HG03469 (cell line): Measurements from ENCODE around the gene SLC34A2.
"Not testable (repeated sequence)": the region's sequence is repeated elsewhere in the genome, so short reads cannot be mapped to it uniquely, and the experiment has no call there.

Experiments used
- ATAC-seq: cut with Tn5 transposase; IDR thresholded peaks from one replicate; pipeline ENCODE4 v1.9.1; 2021; ENCODE audit warnings: mild to moderate bottlenecking, moderate library complexity, moderate number of reproducible peaks; ENCODE audit not compliant: unreplicated experiment

SLC34A2 gene

DNA sequence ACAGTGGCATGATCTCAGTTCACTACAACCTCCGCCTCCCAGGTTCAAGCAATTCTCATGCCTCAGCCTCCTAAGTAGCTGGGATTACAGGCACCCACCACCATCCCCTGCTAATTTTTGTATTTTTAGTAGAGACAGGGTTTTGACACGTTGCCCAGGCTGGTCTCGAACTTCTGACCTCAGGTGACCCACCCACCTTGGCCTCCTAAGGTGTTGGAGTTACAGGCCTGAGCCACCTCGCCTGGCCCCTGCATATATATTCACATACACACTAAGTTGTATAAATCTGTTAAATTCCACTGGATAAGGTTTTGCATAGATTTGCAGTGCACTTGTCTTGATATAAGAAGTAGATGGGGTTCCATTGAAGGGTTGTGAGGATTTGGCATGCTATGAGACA is 5.8 kb downstream of the SLC34A2 start:
- ATAC-seq: not testable (repeated sequence)

DNA sequence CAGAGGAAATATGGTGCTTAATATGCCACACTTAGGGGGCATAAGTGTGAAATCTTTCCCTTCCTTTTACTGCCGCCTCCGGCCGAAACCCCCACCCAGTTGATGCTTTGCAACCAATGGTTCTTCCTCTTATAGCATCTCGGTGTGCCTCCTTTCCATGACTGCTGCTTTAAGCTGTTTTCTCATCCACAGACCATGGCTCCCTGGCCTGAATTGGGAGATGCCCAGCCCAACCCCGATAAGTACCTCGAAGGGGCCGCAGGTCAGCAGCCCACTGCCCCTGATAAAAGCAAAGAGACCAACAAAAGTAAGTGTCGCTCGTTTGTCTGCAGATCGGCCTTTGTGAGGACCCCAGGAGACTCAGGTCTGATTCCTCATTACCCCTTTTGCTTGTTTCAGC is 6.7 kb downstream of the SLC34A2 start:
- no peak for ATAC-seq

DNA sequence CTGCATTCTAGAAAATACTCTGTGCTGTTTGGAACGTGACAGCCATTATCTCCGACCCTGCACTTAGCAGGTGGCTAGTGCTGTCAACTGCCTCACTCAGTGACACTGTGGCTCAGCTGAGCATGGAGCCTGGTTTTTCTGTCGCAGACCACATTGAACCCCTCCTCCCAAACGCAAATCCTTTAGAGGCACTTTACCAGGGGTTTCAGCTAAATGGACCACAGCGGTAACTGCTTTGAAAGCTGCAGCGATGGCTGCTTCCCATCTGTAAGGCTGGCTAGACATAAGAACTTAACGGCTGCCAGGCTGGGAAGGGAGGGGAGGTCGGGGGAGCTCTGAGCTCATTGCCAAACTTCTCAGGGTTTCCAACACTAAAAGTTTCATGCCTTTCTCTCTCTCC is 8.1 kb downstream of the SLC34A2 start:
- ATAC-seq: no peak

DNA sequence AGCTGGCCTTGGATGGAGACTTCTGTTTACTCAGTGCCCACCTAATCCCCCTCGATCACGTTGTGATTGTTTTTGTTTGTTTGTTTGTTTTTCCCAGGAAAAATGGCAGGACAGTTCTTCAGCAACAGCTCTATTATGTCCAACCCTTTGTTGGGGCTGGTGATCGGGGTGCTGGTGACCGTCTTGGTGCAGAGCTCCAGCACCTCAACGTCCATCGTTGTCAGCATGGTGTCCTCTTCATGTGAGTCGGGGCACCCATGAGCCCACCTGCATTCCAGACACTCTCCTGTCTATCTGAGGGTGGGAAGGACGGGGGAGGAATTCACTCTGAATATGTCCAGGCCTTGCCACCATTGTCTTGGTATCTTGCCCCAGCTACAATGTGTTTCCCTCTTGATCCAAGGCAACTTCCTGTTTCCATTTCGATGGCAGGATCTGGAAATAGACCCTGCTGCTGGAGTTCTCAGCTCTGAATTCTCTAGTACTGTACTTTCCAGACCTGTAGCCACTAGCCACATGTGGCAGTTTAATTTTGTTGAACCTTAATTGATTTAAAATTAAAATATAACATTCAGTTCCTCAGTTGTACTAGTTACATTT is 10.5 kb downstream of the SLC34A2 start:
- ATAC-seq: no peak

DNA sequence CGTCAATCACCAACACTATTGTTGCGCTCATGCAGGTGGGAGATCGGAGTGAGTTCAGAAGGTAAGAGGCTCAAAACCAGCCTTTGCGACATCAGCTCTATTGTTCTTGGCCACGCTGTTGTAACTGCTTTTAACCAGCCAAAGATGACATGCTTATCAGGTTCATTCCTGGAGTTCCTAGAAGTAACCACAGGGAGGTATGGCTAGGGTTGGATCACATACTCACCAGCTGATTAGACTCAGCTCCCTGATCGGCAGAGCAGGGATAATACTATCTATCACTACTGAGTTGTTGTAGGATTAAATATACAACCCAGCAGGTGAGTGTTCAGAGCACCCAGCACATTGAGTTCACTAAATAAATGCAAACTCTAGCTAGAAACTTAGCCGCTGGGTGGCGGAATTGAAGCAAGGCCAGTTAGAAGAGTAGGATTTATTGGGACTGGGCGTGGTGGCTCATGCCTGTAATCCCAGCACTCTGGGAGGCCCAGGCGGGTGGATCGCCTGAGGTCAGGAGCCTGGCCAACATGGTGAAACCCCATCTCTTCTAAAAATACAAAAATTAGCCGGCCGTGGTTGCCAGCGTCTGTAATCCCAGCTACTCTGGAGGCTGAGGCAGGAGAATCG is 12.4 kb downstream of the SLC34A2 start:
- no peak for ATAC-seq

DNA sequence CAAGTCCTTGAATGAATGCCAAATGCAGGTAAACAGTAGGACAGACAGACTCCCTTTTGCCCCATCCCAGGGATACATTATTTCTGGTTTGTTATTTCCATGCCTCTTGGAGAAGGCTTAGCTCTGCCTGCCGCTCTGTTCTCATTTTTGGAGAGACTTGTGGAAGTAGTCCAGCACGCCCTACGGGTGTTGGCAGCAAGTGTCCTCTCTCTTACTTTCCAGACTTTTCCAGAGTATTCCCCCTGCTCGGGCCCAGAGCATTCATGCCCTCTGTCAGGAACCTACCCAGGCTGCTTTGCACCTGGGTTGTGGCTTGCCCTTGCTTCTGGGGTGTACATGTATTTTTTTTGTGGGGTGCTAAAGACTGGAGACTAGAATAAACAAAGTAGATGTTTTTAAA is 15.3 kb downstream of the SLC34A2 start:
- no peak for ATAC-seq

DNA sequence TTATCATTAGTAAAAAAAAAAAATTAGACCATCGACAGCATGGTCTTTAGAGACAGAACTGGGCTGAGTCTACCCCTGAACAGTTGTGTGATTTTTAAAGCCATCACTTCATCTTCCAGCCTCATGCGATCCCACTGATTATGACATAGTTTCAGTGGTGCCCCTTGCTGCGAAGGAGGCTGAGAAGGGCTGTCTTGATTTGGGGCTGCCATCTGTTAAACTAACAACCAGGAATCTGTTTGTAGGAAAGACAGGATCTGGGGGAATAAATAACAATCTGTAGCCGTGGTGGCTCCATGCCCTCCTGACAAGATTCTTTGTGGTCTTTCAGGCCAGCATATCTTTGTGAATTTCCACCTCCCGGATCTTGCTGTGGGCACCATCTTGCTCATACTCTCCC is 17.1 kb downstream of the SLC34A2 start:
- no peak for ATAC-seq

DNA sequence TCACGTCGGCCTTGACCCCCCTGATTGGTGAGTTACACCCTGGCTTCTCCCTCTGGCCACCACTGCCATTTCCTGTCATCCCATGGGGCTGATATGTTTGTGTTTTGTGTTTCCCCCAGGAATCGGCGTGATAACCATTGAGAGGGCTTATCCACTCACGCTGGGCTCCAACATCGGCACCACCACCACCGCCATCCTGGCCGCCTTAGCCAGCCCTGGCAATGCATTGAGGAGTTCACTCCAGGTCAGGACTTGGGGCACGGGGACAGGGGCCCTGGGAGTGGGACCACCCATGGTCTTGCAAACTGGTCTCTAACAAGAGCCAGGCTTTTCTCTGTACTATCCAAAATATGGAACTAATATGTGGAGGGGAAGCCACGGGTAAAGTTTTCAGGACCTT is 18.7 kb downstream of the SLC34A2 start:
- no peak for ATAC-seq

DNA sequence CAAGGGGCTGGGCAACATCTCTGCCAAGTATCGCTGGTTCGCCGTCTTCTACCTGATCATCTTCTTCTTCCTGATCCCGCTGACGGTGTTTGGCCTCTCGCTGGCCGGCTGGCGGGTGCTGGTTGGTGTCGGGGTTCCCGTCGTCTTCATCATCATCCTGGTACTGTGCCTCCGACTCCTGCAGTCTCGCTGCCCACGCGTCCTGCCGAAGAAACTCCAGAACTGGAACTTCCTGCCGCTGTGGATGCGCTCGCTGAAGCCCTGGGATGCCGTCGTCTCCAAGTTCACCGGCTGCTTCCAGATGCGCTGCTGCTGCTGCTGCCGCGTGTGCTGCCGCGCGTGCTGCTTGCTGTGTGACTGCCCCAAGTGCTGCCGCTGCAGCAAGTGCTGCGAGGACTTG is 20.6 kb downstream of the SLC34A2 start:
- no peak for ATAC-seq

DNA sequence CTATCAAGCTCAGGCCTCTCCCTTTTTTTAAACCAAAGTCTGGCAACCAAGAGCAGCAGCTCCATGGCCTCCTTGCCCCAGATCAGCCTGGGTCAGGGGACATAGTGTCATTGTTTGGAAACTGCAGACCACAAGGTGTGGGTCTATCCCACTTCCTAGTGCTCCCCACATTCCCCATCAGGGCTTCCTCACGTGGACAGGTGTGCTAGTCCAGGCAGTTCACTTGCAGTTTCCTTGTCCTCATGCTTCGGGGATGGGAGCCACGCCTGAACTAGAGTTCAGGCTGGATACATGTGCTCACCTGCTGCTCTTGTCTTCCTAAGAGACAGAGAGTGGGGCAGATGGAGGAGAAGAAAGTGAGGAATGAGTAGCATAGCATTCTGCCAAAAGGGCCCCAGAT is 21.5 kb downstream of the SLC34A2 start:
- no peak for ATAC-seq

DNA sequence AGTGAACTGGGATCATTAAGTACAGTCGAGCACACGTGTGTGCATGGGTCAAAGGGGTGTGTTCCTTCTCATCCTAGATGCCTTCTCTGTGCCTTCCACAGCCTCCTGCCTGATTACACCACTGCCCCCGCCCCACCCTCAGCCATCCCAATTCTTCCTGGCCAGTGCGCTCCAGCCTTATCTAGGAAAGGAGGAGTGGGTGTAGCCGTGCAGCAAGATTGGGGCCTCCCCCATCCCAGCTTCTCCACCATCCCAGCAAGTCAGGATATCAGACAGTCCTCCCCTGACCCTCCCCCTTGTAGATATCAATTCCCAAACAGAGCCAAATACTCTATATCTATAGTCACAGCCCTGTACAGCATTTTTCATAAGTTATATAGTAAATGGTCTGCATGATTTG is 22.3 kb downstream of the SLC34A2 start:
- no peak for ATAC-seq

DNA sequence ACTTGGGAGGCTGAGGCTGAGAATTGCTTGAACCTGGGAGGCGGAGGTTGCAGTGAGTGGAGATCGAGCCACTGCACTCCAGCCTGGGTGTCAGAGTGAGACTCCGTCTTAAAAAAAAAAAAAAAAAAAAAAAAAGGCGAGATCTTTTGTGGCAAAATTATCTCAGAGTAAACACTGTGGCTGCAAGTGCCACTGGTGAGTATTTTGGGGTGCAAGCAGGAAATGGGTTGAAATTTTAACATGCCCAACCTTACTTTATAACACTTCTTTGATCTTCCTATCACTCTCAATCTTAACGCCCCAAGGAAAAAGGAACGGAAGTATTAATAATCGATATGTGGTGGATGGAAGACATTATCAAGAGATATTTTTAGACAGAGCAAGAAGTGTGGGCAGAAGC is 32.1 kb downstream of the SLC34A2 start:
- no peak for ATAC-seq

DNA sequence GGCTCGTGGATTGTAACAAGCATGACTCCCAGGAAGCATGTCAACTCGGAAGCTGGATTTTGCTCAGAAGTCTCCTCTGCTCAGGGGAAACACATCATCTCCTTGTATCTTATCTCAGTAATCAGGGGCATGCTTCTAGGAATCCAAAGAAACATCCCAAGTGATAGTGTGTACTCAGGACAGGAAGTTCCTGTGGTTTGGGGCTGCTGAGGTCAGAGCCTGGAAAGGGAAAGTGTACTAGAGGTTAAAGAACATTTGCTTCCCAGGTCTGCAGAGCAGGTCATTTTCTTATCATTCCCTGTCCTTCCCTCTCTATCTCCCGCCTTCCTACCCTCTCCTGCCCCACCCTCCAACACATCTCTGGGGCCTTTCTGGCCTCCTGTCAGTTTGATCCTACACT is 38.8 kb downstream of the SLC34A2 start:
- no peak for ATAC-seq

DNA sequence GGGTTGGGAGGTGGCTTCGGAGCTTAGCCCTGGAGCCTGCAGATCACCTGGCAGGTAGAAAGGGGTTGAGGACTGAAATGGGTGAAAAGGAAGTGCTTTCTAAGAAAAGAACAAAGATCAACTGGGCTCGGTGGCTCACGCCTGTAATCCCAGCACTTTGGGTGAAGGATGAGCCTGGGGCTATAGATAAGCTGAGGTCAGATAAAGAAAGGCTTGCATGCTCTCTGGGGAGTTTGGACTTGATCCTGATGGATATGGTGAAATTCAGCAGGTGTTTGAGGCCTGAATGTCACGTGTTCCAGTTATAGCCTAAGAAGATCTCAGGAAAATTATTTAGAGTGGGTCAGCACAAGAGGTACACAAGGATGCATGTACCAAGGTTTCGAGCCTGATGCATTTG is 40.8 kb downstream of the SLC34A2 start:
- ATAC-seq: no peak

DNA sequence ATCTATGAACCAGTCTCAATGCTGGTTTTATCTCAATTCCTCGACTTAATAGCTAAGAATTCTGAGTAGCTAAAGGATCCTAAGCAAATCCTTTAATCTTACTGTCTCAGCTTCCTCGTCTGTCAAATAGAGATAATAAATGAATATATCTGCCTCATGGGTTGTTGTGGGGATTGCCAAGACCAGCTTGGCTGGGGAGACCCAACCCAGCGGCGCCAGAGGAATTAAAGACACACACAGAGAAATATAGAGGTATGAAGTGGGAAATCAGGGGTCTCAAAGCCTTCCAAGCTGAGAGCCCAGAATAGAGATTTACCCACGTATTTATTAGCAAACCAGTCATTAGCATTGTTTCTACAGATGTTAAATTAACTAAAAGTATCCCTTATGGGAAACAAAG is 41.9 kb downstream of the SLC34A2 start:
- ATAC-seq: no peak

DNA sequence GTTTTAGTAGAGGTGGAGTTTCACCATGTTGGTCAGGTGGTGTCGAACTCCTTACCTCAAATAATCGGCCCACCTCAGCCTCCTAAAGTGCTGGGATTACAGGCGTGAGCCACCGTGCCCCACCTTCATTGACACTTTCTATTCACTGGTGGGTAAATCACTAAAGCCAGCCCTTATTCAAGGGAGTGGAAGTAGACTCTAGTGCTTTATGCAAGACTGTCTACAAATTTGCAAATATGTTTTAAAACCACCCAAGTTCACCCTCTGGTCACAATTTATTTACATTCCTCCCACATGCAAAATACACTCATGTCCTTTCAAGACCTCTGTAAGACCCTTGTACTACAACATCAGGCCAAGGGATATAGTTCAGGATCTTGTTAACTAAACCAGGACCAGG is 45.0 kb downstream of the SLC34A2 start:
- ATAC-seq: no peak

DNA sequence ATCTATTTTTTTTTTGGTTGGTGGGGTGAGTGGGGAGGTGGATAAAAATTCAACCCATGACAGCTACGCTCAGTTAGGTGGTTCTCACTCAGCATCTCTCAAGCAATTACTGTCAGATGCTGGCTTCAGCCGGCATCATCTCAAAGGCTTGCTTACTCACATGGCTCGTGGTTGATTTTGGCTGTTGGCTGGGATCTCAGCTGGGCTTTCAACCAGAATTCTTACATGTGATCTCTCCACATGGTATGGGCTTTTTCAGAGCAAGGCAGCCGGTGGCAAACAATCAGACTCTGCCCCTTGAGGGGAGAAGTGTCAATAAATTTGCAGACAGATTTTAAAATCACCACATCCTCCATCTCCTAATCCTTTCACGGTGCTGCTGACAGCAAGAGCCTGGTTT is 47.2 kb downstream of the SLC34A2 start:
- ATAC-seq: no peak

DNA sequence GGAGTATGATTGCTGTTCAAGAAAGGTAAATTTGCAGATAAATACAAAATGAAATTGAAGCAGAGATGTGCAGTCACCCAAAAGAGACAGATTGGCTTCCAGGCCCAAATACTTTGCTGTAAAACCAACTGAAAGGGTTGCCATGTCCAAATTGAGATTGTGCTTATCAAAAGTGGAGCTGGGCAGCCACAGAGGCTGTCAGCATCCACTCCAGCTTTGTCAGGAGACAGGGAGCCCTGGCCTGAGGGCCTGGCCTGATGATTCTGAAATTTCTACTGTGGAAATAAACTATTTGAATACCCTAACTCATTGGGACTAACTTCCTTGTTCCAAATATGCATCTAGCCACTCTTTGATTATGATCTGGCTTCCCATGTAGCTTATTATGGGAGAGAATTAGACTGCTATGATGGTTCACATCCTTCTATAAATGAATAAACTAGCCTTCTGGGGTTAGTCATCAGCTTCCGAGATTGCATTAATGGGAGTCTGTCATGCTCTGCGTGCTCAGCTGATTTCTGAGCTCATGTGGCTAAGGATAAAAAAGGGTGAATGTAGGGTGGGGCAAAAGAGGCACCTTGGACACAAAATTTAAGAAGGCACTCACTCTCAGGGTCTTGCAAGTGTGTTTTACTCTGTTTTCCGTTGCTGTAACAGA is 48.2 kb downstream of the SLC34A2 start:
- no peak for ATAC-seq

DNA sequence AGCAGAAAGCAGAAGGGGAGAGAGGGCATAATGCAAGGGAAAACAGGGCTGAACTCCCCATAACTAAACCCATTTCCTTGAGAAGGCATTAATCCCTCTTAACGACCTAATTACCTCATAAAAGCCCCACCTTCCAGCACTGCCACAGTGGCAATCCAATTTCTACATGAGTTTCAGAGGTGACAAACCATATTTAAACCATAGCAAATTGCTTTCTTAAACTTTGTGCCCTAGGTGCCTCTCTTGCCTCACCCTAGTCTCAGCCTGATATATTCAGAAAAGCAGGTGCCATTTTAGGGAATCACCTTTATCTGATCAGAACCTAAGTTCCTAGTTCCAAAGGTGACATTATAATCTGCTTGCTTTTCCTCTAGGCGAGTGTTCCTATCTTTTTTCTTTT is 48.9 kb downstream of the SLC34A2 start:
- ATAC-seq: no peak

DNA sequence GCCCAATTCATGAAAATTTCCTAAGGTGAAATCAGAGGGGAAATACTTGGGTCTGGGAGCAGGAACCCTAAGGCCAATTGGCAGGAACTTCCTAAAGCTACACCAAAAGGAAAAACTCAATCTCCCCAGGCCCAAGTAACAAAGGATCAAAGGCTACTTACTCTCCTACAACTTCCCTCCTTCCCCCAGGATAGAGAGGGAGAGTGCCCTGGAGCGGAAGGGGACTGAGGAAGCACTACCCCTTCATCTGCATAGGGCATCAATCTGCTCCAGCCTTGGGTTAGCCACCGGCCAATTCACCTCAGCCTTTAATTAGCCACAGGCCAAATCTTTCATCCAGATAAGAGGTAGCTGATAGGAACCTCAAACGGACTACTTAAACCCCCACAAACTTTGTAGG is 55.0 kb downstream of the SLC34A2 start:
- no peak for ATAC-seq

DNA sequence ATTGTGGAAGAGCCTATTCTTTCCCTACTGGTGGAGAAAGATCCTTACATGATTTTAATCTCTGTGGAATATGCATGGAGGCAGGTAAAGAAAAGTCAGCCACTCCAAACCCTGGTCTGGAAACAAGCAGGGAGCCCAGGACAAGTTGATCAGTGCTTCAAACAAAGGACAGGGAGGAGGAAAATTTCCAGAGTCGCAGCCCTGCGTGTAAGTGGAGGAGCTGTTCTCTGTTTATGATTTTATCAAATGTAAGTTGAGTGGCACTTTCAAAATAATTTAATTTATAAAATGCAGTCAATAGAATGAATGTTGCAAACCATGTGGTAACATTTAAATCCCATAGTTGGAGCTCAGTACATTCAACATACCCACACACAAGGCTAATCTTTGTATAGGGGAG is 57.0 kb downstream of the SLC34A2 start:
- ATAC-seq: no peak

DNA sequence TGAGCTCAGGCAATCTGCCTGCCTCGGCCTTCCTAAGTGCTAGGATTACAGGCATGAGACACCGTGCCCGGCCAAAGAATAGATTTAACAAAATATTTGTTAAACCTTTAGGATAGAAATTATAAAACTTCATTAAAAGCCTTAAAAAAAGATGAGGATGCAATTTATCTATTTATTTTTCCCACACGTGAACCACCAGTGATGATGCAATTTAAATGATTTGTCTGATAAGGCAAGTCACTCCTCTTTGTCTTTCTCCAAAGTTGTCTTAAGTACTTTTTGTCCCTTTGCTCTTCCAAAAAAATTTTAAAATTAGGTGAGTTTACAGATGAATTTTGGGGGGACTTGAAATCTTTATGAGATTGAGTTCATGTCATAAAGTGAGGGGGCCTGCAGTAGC is 58.2 kb downstream of the SLC34A2 start:
- ATAC-seq: no peak

DNA sequence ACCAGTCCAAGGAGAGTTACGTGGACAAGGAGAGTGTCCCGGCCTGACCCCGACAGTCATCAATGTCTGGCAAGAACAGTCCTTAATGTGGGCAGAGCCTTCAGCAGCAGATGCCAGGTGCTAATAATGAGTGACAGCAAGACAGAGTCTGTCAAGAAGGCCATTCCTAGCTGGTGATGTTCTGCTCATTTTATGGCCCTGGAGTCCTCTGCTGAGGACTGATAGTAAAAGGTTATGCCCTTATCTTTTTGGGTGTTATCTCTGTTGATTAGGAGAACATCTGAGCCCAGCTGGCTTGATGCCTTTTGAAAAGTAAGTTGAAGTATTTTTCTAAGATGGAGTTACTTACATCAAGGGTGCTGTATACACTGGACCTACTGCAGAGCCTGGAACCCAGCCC is 67.3 kb downstream of the SLC34A2 start:
- ATAC-seq: no peak
